GM18505 (cell line): ENCODE measurements around the gene SLC16A2.

Experiments used
- ATAC-seq: cut with Tn5 transposase; IDR thresholded peaks from one replicate; pipeline ENCODE4 v1.9.1; 2021; ENCODE audit not compliant: unreplicated experiment
- POLR2A ChIP-seq: IDR thresholded peaks from 4 replicates; pipeline ENCODE4 v1.6.1; 2011; ENCODE audit warnings: borderline replicate concordance; ENCODE audit not compliant: insufficient read depth, insufficient read length; ENCODE audit errors: extremely low read depth

The SLC16A2 gene

GRCh38 chrX:74521961-74522751 is 100.9 kb downstream of the SLC16A2 start:
- no peak for ATAC-seq
- no peak for TF ChIP-seq POLR2A

DNA sequence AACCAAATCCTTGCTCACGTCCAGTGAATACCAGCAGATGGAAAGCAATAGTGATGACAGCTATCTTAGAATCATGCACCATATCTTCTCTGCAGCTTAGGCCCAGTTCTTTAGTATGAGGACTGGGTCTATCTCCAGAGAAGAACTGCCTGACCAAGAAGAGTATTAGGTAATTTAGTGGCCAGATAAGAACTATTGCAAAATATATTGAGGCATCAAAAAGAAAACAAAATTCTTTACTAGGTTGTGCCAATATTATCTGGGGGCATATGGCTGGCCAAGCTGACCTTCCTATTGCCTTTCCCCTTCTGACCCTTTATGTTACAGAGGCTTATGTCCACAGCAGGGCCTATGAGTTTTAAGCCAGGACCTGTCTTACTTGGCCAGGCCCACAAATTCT is 101.9 kb downstream of the SLC16A2 start:
- ATAC-seq: no peak
- TF ChIP-seq POLR2A: no peak

- no peak for ATAC-seq
- TF ChIP-seq POLR2A: no peak
Observed at GRCh38 chrX:74523870-74524735, 102.8 kb downstream of the SLC16A2 start.

DNA sequence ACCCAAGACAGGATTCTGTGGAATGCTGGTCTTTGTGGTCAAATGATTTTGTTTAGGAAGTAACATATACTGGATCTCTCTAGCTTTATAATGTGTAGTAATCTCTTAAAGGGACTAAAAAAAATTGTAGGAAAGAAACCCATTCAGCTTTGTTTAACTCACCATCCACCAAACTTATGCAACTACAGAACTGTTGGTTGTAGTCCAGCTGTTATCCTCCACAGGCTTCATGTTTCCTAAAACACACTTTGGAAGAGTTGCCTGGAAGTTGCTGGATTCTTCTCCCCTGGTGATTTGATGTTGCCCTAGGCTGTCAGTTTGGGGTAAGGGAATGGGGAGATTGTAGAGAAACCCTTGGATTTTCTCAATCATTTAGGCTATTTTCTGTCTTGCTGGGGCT is 103.8 kb downstream of the SLC16A2 start:
- ATAC-seq: no peak
- TF ChIP-seq POLR2A: no peak

GRCh38 chrX:74526764-74527163 is 105.5 kb downstream of the SLC16A2 start:
- ATAC-seq: no peak

GRCh38 chrX:74527350-74527749 is 106.1 kb downstream of the SLC16A2 start:
- ATAC-seq: no peak
- no peak for TF ChIP-seq POLR2A

More at GRCh38 chrX:74526764-74527163, 105.5 kb downstream of the SLC16A2 start:
- TF ChIP-seq POLR2A: no peak

- ATAC-seq: no peak
- TF ChIP-seq POLR2A: no peak
Observed at GRCh38 chrX:74529311-74529710, 108.0 kb downstream of the SLC16A2 start.

- TF ChIP-seq POLR2A: no peak
- ATAC-seq: no peak
Observed at GRCh38 chrX:74531081-74531480, 109.8 kb downstream of the SLC16A2 start.

- TF ChIP-seq POLR2A: no peak
- ATAC-seq: peak; percentile 42
Observed at GRCh38 chrX:74534569-74535038, 113.3 kb downstream of the SLC16A2 start.

- no peak for TF ChIP-seq POLR2A
- ATAC-seq: no peak
Observed at GRCh38 chrX:74535086-74535407, 113.8 kb downstream of the SLC16A2 start.

GRCh38 chrX:74535408-74536151 is 114.3 kb downstream of the SLC16A2 start:
- ATAC-seq: peak; percentile 31
- TF ChIP-seq POLR2A: no peak

GRCh38 chrX:74536152-74536831 is 115.0 kb downstream of the SLC16A2 start:
- peak; percentile 46 for ATAC-seq
- TF ChIP-seq POLR2A: no peak
